HepG2 (cell line): Measurements from ENCODE around the gene TFPI.

ENCODE experiments used
- CHD2 ChIP-seq: IDR thresholded peaks from 2 replicates; pipeline ENCODE4 v1.6.1; 2011; ENCODE audit warnings: low read depth, low read length, improper control_type of control experiment
- HNF4G ChIP-seq, 2 experiments: sonication (generic) in 1 of 2; formaldehyde crosslinking in 1 of 2; IDR thresholded peaks; 2 replicates each; pipeline versions ENCODE4 v1.4.0 to v1.6.1; 2011 to 2020; ENCODE audit warnings: borderline replicate concordance in 2 of 2, low read depth in 2 of 2, mild to moderate bottlenecking in 2 of 2, low read length in 1 of 2, missing genetic modification reagents in 1 of 2, moderate library complexity in 1 of 2
- RELA ChIP-seq: sonication (generic); formaldehyde crosslinking; IDR thresholded peaks from 2 replicates; pipeline ENCODE4 v1.4.0; 2020; ENCODE audit warnings: missing genetic modification reagents
- RORA ChIP-seq: sonication (generic); formaldehyde crosslinking; IDR thresholded peaks from 2 replicates; pipeline ENCODE4 v1.5.0; 2020; ENCODE audit warnings: mild to moderate bottlenecking, missing genetic modification reagents, moderate library complexity
- SMARCE1 ChIP-seq: fragments of 450-650 bp; IDR thresholded peaks from 2 replicates; pipeline ENCODE4 v1.6.1; 2017; ENCODE audit warnings: borderline replicate concordance
- SP2 ChIP-seq: sonication (generic); formaldehyde crosslinking; IDR thresholded peaks from 2 replicates; pipeline ENCODE4 v1.5.1; 2020; ENCODE audit warnings: mild to moderate bottlenecking, missing genetic modification reagents
- ZNF639 ChIP-seq: conservative IDR thresholded peaks from 2 replicates; pipeline ENCODE4 v1.6.1; 2018; ENCODE audit warnings: missing genetic modification reagents
- TF ChIP-seq, protein P1 (sequence below): IDR thresholded peaks from 2 replicates; pipeline ENCODE4 v1.6.1; 2016; ENCODE audit warnings: control low read depth

GRCh38 chr2:187415449-187415848 lies 138.8 kb downstream of the TFPI start:
- no peak for TF ChIP-seq CHD2
- TF ChIP-seq ZNF639 (CRISPR knock-in tag) = no peak
- no peak for TF ChIP-seq SMARCE1
- TF ChIP-seq RORA (CRISPR knock-in tag) = no peak
- no peak for TF ChIP-seq HNF4G (IDR thresholded peaks at IDR 0.05; ENCODE audit: borderline replicate concordance, low read depth, low read length)
- TF ChIP-seq HNF4G (CRISPR knock-in tag; IDR thresholded peaks at IDR 0.05; ENCODE audit: borderline replicate concordance, low read depth) = no peak
- no peak for TF ChIP-seq RELA (CRISPR knock-in tag)
- TF ChIP-seq, protein P1, sequence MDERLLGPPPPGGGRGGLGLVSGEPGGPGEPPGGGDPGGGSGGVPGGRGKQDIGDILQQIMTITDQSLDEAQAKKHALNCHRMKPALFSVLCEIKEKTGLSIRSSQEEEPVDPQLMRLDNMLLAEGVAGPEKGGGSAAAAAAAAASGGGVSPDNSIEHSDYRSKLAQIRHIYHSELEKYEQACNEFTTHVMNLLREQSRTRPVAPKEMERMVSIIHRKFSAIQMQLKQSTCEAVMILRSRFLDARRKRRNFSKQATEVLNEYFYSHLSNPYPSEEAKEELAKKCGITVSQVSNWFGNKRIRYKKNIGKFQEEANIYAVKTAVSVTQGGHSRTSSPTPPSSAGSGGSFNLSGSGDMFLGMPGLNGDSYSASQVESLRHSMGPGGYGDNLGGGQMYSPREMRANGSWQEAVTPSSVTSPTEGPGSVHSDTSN (CRISPR knock-in tag) = no peak
- TF ChIP-seq SP2 (CRISPR knock-in tag) = no peak
